ENCODE data around the gene ZNF470.

Gene ZNF470

DNA sequence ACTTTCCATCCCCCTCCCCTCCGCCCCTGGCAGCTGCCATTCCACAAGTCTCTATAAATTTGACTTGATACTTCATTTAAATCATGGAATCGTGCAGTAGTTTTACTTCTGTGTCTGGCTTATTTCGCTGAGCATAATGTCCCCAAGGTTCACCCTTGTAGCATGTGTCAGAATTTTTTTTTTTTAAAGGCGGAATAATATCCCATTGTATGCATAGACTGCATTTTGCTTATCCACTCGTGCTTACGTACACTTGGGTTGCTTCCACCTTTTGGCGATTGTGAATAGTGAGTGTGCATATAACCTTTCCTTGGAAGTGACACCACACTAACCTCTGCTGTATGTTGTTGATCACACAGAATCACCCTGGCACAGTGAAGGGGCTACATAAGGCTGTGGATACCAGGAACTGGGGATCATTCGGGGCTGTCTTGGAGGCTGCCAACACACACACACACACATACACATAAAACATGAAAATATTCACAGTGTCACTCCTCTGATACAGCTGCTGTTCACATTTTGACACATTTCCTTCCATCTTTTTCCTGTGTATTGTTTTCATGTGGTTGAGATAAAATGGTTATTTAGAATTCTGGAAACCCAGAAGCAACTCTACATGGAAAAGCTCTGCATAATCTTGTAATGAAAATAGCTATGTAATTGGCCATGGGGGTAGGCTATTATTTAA lies 41.2 kb downstream of the ZNF470 start:
- no peak for DNase-seq (ENCODE audit: low read depth)

DNA sequence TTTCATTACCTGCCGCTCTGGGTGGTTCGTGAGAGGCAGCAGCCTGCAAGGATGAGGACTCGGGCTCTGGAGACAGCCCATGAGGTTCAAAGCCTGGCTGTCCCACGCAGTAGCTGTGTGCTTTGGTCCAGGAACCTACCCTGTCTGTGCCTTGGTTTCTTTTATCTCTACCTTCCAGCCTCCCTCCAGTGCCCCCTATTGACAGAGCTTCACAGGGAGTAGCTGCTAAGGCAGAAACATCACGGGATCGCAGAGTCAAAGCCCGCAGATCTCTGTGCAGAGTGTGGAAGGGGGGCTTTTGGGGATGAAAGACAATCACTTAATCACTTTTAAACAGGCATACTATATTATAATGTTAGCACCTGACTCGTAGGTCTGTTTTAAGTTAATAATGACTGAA lies 44.0 kb downstream of the ZNF470 start:
- DNase-seq (ENCODE audit: low read depth): no peak

DNA sequence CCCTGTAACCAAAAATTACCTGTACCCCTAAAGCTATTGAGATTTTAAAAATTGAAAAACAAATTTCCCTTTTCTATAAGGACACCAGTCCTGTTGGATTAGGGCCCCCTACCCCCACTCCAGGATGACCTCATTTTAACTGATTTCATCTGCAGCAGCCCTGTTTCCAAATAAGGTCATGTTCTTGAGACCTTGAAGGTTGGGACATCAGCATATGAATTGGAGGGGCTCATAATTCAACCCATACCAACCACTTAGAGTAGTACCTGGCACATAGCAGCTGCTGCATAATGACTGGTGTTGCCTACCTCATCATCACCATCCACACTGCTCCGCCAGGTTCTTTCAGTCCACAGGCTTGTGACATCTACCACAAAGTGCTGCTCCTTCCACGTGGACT lies 45.5 kb downstream of the ZNF470 start:
- DNase-seq (ENCODE audit: low read depth): no peak

DNA sequence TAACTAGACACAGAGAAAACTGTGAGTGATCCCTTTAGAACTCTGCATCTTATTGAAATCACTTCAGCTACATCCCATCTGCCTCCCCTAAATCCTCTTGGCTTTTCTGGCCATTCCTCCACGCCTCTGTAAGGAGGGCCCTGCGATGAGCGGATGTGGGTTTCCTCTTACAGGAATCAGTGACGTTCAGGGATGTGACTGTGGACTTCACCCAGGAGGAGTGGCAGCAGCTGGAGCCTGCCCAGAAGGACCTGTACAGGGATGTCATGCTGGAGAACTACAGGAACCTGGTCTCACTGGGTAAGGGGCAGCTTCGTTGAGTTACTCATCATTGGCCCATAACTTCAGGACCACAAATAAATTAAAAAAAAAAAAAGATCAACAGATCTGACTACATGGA lies 46.4 kb downstream of the ZNF470 start:
- no peak for DNase-seq (ENCODE audit: low read depth)

DNA sequence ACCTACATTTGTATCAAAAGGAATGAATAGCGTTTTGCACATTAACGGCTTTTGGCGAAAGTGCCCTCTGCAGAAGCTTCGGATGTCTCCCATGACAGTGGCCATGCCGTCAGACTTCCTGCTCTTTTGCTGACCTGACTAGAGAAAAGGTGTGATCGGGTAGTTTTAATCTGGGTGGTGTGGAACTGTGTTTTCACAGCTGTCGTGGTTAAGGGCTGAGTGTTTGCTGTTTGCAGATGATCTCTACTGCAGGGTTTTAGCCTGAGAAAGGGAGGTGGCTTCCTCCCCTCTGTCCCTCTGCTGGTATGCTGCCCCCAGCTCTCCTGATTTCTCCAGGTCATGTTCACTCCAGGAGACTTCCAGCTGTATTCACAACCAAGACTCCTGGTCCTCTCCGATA lies 50.3 kb downstream of the ZNF470 start:
- no peak for DNase-seq (ENCODE audit: low read depth)

DNA sequence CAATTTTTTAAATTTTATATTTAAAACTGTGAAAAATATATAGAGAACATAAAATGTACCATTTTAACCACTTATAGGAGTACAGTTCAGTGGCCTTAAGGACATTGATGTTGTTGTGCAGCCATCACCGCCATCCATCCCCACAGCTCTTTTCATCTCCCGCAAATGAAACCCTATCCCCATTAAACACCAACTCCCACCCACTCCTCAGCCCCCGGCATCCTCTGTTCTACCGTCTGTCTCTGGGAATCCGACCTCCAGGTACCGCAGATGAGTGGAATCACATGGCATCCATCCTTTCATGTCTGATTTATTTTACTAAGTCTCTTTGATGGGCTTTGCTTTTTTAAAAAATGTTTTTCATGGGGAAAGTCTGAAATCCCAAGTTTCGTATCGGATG lies 51.9 kb downstream of the ZNF470 start:
- no peak for DNase-seq (ENCODE audit: low read depth)

DNA sequence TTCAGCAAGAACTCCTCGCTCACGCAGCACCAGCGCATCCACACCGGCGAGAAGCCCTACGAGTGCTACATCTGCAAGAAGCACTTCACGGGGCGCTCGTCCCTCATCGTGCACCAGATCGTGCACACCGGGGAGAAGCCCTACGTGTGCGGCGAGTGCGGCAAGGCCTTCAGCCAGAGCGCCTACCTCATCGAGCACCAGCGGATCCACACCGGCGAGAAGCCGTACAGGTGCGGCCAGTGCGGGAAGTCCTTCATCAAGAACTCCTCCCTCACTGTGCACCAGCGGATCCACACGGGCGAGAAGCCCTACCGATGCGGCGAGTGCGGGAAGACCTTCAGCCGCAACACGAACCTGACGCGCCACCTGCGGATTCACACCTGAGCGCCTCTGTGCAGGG lies 55.1 kb downstream of the ZNF470 start:
- no peak for DNase-seq (ENCODE audit: low read depth)

DNA sequence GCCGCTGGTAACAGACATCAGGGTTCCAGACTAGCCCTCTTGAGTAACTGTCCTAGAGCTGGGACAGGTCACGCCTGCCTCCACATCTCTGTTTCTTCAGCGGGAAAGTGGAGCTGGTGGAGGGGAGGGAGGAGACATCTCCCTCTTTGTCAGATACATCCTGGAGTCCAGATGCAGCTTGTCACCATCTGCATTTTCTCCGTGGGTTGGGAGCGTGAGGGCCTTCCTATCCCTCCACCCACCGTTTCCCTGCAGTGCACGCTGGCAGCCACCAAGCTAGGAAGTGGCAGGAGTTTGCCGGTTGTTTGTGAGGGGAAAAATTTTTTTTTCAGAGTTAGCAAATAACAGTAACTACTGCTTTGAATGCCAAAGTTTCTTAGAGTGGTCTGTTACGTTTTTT lies 55.7 kb downstream of the ZNF470 start:
- no peak for DNase-seq (ENCODE audit: low read depth)

DNA sequence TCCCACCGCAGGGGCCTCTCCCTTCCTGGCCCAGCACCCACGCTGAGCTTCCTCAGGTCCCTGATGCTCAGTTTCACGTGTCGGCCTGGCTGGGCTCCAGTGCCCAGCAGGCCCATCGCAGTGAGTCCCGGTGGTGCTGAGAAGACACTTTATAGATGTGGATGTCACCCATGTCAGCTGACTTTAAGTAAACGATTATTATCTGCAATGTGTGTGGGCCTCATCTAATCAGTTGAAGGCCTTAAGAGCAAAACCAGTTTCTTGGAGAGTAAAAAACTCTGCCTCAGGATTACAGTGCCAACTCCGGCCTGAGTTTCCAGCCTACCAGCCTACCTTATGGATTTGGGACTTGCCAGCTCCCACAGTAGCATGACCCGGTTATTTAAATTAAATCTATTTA lies 58.4 kb downstream of the ZNF470 start:
- no peak for DNase-seq (ENCODE audit: low read depth)

DNA sequence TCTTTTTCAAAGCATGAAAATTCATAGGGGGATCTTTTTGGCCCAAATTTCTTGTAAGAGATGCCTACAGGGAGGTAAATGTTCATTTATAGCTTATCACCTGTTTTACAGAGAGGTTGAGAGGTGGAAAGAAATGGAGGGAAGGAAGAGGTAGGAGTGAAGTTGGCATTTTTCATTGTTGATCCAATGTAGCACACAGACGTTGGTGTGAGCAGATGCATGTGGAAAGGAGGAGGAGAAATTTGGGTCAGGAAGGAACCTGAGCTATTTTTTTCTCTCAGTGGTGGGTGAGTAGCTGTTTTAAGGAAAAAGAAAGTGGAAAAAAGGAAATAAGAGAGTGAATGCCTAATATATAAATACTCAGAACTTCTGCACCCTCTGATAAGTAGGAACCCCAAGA lies 65.8 kb downstream of the ZNF470 start:
- DNase-seq (ENCODE audit: low read depth): no peak

DNA sequence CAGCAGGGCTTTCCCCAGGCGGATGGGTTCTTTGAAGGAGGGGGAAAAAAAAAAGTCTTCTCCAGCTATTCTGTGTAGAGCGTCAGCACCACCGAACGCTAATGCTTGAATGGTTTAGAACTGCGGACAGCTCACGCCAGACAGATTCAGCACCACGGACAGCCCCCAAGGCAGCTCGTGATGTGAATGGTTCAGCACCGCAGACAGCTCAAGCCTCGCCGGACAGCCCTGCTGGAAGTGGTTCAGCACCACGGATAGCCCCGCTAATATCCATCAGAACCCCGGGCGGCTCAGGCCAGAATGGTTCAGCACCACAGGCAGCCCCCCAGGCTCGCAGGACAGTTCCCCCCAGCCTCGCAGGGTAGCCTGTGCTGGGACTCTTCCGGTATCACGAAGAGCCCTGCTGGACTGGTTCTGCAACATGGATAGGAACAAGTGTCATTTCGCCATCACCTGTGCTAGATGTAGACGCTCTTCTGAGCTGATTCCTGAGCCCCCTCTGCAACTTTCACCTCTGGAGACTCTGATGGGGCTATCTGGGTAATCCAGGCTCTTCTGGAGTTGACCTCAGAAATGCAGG lies 70.8 kb downstream of the ZNF470 start:
- DNase-seq (ENCODE audit: low read depth): peak; percentile 17
